Breast epithelium (tissue), 4 donors: ENCODE measurements around the gene HDAC4. TPM values are rescaled to one million over a fixed set of nuclear protein-coding genes. Genes with fewer than 3 reads are reported as not detected.

Source experiments
- DNase-seq, 2 donors: peaks; one replicate each; pipeline ENCODE4 v3.0.0-alpha.2; 2019; ENCODE audit warnings: low spot score in 2 of 2
- H3K27ac ChIP-seq, 2 donors: fragments of 200-600 bp; sonication (generic) in 1 of 2; one replicate each; pipeline ENCODE4 v1.5.1; 2016 to 2019; ENCODE audit warnings: mild to moderate bottlenecking in 1 of 2
- H3K27me3 ChIP-seq, 2 donors: fragments of 200-600 bp; sonication (generic) in 1 of 2; one replicate each; pipeline versions ENCODE4 v1.5.1 to v1.6.0; 2017 to 2019; ENCODE audit warnings: control low read depth in 1 of 2, mild to moderate bottlenecking in 1 of 2
- H3K36me3 ChIP-seq: fragments of 200-600 bp; one replicate; pipeline ENCODE4 v1.5.1; 2019
- H3K4me1 ChIP-seq, 2 donors: fragments of 200-600 bp; sonication (generic); one replicate each; pipeline ENCODE4 v1.5.1; 2016 to 2019; ENCODE audit warnings: control low read depth in 1 of 2
- H3K4me3 ChIP-seq, 3 donors: fragments of 200-600 bp; sonication (generic); 1 replicate in 2 of 3; 2 replicates in 1 of 3; pipeline ENCODE4 v1.5.1; 2016 to 2019; ENCODE audit warnings: mild to moderate bottlenecking in 3 of 3, moderate library complexity in 2 of 3
- H3K9me3 ChIP-seq, 2 donors: fragments of 200-600 bp; sonication (generic) in 1 of 2; one replicate each; pipeline ENCODE4 v1.5.1; 2016 to 2019; ENCODE audit warnings: control low read depth in 1 of 2
- CTCF ChIP-seq, 3 donors: fragments of 450-650 bp; IDR thresholded peaks; one replicate each; pipeline ENCODE4 v1.5.1; 2016 to 2017; ENCODE audit warnings: antibody characterized with exemption in 3 of 3, mild to moderate bottlenecking in 3 of 3, moderate library complexity in 3 of 3
- POLR2A ChIP-seq: fragments of 450-650 bp; IDR thresholded peaks from one replicate; pipeline ENCODE4 v1.6.1; 2016; ENCODE audit warnings: antibody characterized with exemption, mild to moderate bottlenecking, moderate library complexity
- POLR2AphosphoS5 ChIP-seq, 3 donors: sonication (generic); formaldehyde crosslinking; IDR thresholded peaks; one replicate each; pipeline ENCODE4 v1.6.1; 2017; ENCODE audit warnings: antibody characterized with exemption in 3 of 3
- intact Hi-C: fragments of 100-400 bp; cut with DNase I; formaldehyde crosslinking; loops from one replicate; pipeline ENCODE4 v1.15.1; 2023; ENCODE audit warnings: low total_unique reads
- total RNA-seq, 3 donors: library from RNA; depleted of rRNA; stranded (reverse); fragments of >200 nt; gene quantifications; one replicate each; pipeline ENCODE4 v1.1.0, GENCODE V29; 2016

HDAC4 gene
- total RNA-seq, 3 donors from 2014 or later = 20.3 to 36.0 (median 32.8) TPM

GRCh38 chr2:239025096-239025801, 375.6 kb downstream of the HDAC4 start:
- DNase-seq = no peak
- intact Hi-C loops = no loop called here
- no peaks in the 10 kb centered on the region for H3K36me3 ChIP-seq
- H3K27ac ChIP-seq = no peak overlapping the region
- no peaks in the 10 kb centered on the region for H3K4me1 ChIP-seq
- no peaks in the 10 kb centered on the region for H3K9me3 ChIP-seq
- no peaks in the 10 kb centered on the region for H3K27me3 ChIP-seq
- no peak overlapping the region for H3K4me3 ChIP-seq
- TF ChIP-seq POLR2AphosphoS5 (IDR thresholded peaks at IDR 0.05) (no peak), POLR2A (no peak), CTCF (IDR thresholded peaks at IDR 0.05) (no peak)

- no peaks in the 10 kb centered on the region for H3K9me3 ChIP-seq
- no peak overlapping the region for H3K4me3 ChIP-seq
- intact Hi-C loops = no loop called here
- H3K36me3 ChIP-seq = no peaks in the 10 kb centered on the region
- H3K27me3 ChIP-seq = no peaks in the 10 kb centered on the region
- no peak for DNase-seq
- no peak overlapping the region for H3K27ac ChIP-seq
- H3K4me1 ChIP-seq = no peaks in the 10 kb centered on the region
- TF ChIP-seq POLR2AphosphoS5 (IDR thresholded peaks at IDR 0.05) (no peak), CTCF (IDR thresholded peaks at IDR 0.05) (no peak), POLR2A (no peak)
Observed at GRCh38 chr2:239024226-239024625, 376.6 kb downstream of the HDAC4 start.

DNA sequence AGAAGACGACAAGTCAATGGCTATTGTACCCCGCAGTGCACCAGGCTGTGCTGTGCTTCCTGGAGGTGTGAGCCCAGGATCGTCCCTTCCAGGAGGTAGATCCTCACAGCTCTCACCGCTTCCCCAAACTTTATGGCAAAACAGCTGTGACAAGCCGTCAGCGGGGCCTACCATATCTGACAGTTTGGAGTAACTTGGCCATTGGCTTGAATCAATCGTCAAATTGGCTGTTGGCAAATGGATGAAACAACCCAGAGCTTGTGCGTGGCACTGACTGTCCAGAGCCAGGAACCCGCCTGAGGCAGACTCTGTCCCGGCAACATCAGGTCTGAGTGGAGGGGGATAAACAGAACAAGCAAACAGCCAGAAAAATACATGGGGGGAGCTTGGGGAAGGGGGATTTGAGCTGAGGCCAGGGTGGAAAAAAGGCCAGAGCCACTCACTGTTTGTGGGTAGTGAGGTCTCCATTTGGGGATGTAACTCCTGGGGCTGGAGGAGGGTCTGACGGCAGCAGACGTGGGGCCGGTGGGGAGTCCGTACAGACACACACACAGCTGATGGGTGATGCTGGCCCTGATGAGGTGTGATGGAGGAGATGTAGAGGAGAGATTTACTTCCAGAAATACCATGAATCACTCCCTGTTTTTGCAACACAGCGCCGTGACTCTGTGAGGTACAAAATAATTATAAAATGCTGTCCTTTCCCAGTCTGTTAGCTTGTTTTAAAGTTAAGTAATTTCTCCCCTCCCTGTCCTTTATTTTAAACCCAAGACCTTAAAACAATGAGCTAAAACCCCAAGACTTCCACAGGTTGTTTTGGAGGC, 378.2 kb downstream of the HDAC4 start:
- intact Hi-C loops = no loop called here
- Histone ChIP-seq H3K4me1 (no peaks in the 10 kb centered on the region), H3K4me3 (no peak overlapping the region), H3K9me3 (no peaks in the 10 kb centered on the region), H3K27me3 (no peaks in the 10 kb centered on the region), H3K36me3 (no peaks in the 10 kb centered on the region), H3K27ac (no peak overlapping the region)
- no peak for TF ChIP-seq CTCF (IDR thresholded peaks at IDR 0.05)
- TF ChIP-seq POLR2A = no peak
- TF ChIP-seq POLR2AphosphoS5 (IDR thresholded peaks at IDR 0.05) = no peak
- DNase-seq = no peak

GRCh38 chr2:239021651-239022436, 379.0 kb downstream of the HDAC4 start:
- Histone ChIP-seq H3K9me3 (no peaks in the 10 kb centered on the region), H3K4me3 (no peak overlapping the region), H3K36me3 (no peaks in the 10 kb centered on the region), H3K27ac (no peak overlapping the region), H3K27me3 (no peaks in the 10 kb centered on the region), H3K4me1 (no peaks in the 10 kb centered on the region)
- DNase-seq = no peak
- intact Hi-C loops = no loop called here
- TF ChIP-seq POLR2A (no peak), CTCF (IDR thresholded peaks at IDR 0.05) (no peak), POLR2AphosphoS5 (IDR thresholded peaks at IDR 0.05) (no peak)
